ENCODE results near the gene PDE4B. TPM values are rescaled to one million over a fixed set of nuclear protein-coding genes. Genes with fewer than 3 reads are reported as not detected.

The PDE4B gene
- total RNA-seq, 1 donor from 2014 or later: 3.8 TPM

DNA sequence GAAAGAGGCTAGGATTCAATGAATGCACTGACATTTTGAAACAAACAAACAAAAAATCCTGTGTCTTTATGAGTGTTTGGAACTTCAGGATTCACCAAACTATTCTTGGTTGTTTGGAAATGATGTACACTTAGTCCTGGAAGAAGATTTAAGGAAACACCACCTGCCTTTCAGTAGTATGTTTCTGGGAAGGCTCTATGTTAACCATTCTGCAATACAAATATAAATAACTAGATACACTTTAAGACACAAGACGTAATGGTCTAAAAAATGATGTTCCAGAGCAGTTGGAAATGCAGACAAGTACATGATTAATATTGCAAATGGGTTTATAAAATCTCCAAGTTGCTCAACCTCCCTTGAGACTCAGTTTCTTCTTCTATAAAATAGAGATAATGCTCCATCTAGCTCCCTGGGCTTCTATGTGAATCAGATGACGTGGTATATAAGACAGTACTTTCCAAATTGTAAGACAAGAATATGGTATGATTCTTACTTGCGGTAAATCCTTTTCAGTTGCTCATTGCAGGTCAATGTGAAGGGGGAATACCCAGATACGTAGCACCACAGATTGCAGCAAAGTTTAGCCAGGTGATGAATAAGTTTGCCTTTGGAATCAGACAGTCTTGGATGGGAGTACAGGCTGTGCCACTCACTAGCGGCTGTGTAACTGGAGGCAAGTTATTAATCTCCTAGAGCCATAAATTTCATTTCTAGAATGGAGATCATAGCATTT, 516.5 kb downstream of the PDE4B start:
- no peak overlapping the region for H3K4me3 ChIP-seq (ENCODE audit: low read depth, low read length)
- no peak for DNase-seq (ENCODE audit: low read depth)
- TF ChIP-seq, protein P1, sequence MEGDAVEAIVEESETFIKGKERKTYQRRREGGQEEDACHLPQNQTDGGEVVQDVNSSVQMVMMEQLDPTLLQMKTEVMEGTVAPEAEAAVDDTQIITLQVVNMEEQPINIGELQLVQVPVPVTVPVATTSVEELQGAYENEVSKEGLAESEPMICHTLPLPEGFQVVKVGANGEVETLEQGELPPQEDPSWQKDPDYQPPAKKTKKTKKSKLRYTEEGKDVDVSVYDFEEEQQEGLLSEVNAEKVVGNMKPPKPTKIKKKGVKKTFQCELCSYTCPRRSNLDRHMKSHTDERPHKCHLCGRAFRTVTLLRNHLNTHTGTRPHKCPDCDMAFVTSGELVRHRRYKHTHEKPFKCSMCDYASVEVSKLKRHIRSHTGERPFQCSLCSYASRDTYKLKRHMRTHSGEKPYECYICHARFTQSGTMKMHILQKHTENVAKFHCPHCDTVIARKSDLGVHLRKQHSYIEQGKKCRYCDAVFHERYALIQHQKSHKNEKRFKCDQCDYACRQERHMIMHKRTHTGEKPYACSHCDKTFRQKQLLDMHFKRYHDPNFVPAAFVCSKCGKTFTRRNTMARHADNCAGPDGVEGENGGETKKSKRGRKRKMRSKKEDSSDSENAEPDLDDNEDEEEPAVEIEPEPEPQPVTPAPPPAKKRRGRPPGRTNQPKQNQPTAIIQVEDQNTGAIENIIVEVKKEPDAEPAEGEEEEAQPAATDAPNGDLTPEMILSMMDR (conservative IDR thresholded peaks at IDR 0.05; ENCODE audit: low read depth, low read length): no peak

DNA sequence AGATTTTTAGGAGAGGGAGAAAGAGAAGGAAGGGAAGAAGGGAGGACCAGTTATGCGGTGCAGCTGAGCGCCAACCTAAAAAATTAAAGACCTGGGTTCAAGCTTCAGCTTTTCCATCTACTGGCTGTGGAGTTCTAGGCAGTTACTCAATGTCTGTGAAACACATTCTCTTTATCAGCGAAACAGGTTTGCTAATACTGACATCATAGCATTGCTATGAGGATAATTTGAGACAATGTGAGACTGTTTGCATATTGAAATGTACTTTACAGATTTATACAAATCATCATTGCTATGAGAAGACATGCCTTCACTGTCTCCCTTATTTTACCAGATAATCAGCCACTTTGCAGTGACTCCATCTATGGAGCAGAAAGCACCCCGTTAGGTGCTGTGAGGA, 518.4 kb downstream of the PDE4B start:
- TF ChIP-seq, protein P1 (conservative IDR thresholded peaks at IDR 0.05; ENCODE audit: low read depth, low read length): no peak
- no peak overlapping the region for H3K4me3 ChIP-seq (ENCODE audit: low read depth, low read length)
- no peak for DNase-seq (ENCODE audit: low read depth)

DNA sequence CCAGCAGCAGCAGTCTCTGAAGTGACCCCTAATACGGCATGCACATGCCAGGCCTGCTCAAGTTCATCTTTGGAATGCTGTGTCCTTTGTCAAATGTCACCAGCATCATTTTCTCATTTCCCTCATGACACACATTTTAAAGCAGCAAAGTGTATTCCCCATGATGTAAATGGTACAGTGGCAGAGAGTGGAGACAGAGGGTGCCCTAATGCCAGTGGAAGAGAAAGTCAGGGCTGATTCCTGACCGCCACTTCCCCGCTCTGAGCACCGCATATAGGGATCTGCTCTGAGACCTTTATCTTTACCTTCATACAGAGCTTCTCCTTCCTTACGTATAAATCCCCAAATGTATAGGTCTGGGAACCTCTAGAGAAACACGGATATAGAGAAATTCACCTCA, 518.9 kb downstream of the PDE4B start:
- no peak for DNase-seq (ENCODE audit: low read depth)
- no peak overlapping the region for H3K4me3 ChIP-seq (ENCODE audit: low read depth, low read length)
- TF ChIP-seq, protein P1 (conservative IDR thresholded peaks at IDR 0.05; ENCODE audit: low read depth, low read length): no peak

DNA sequence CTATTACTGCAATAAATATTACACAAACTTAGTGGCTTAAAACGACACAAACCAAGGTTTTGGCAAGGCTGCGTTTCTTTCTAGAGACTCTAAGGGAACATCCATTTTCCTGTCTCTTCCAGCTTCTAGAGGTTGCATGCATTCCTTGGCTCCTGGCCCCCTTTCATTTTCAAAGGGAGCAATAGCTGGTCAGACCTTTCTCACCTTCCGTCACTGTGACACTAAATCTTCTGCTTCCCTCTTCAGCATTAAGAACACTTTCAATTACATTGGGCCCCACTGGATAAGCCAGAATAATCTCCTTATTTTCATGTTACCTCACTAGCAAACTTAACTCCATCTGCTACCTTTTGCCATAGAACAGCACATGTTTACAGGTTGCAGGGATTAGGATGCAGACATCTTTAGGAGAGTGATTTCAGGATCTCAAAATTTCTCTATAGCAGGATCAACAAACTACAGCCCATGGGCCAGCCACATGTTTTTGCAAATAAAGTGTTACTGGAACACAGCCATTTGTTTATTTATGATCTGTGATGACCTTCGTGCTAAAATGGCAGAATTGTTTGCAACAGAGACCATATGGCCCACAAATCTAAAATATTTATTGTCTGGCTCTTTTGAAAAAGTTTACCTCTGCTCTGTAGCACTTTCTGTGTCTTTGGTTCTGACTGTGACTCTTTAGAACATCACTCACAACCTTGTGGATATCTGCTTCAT, 519.7 kb downstream of the PDE4B start:
- TF ChIP-seq, protein P1 (conservative IDR thresholded peaks at IDR 0.05; ENCODE audit: low read depth, low read length): no peak
- H3K4me3 ChIP-seq (ENCODE audit: low read depth, low read length): no peak overlapping the region
- no peak for DNase-seq (ENCODE audit: low read depth)

DNA sequence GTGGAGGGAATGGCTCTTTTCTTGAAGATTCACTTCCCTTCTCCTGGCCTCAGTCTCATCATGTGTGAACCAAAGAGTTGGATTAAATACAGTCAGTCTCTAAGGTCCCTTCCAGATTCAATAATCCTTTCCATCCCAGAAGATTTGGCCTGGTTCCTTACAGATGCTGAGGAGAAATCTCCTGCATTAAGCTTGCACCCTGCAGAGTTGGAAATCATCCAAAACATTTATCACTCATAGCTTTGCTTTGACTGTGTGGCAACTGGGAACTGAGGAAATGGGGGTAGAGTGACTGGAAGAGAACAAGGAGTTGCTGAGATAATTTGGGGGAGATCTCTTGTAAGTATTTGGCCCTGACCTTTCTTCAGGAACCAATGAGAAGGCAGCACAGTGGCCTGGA, 520.7 kb downstream of the PDE4B start:
- TF ChIP-seq, protein P1 (conservative IDR thresholded peaks at IDR 0.05; ENCODE audit: low read depth, low read length): no peak
- H3K4me3 ChIP-seq (ENCODE audit: low read depth, low read length): no peak overlapping the region
- DNase-seq (ENCODE audit: low read depth): no peak

DNA sequence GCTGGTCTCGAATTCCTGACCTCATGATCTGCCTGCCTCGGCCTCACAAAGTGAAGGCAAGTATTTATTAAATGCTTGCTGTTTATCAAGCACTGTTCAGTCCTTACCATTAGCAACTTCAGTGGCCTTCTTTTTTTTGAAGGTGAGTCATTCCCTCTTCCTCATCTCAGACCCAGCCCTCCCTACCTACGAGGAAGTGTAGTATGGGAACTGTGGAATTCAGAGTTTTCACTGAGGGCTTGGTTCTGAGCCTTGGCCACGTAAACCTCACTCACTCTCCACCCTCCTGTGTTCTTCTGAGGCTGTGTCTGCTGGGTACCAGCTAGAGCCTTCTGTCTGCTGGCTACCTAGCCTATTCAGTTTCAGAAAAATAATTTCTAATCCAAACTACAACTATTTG, 523.0 kb downstream of the PDE4B start:
- H3K4me3 ChIP-seq (ENCODE audit: low read depth, low read length): no peak overlapping the region
- DNase-seq (ENCODE audit: low read depth): no peak
- TF ChIP-seq, protein P1 (conservative IDR thresholded peaks at IDR 0.05; ENCODE audit: low read depth, low read length): no peak

All from epithelial cell of proximal tubule (primary cell).